SK-N-SH treated with all-trans-retinoic acid at 6 μM for 48 hours (cell line): ENCODE measurements around the gene PRUNE2.

Source experiments
- ATAC-seq: fragments of 200-7000 bp; cut with Tn5 transposase; 3 replicates; pipeline ENCODE4 v1.9.1; 2020; ENCODE audit warnings: mild to moderate bottlenecking, moderate library complexity
- ARNTL ChIP-seq: fragments of 450-650 bp; formaldehyde crosslinking; IDR thresholded peaks from 2 replicates; pipeline ENCODE4 v1.5.0; 2020; ENCODE audit warnings: low read depth, mild to moderate bottlenecking, moderate library complexity, borderline replicate concordance
- CREB5 ChIP-seq: fragments of 250-450 bp; sonication (Bioruptor Pico); IDR thresholded peaks from 2 replicates; pipeline ENCODE4 v1.5.1; 2020; ENCODE audit warnings: low read depth, mild to moderate bottlenecking, moderate library complexity
- CSDC2 ChIP-seq: fragments of 250-450 bp; sonication (Bioruptor Pico); IDR thresholded peaks from 2 replicates; pipeline ENCODE4 v1.5.0; 2020; ENCODE audit warnings: mild to moderate bottlenecking, moderate library complexity
- CSRNP3 ChIP-seq: fragments of 250-450 bp; sonication (Bioruptor Pico); IDR thresholded peaks from 2 replicates; pipeline ENCODE4 v1.5.1; 2021; ENCODE audit warnings: mild to moderate bottlenecking, moderate library complexity
- ESRRG ChIP-seq: fragments of 250-450 bp; sonication (Bioruptor Pico); IDR thresholded peaks from 2 replicates; pipeline ENCODE4 v1.6.1; 2021; ENCODE audit warnings: mild to moderate bottlenecking
- GLIS3 ChIP-seq: fragments of 250-450 bp; sonication (Bioruptor Pico); IDR thresholded peaks from 2 replicates; pipeline ENCODE4 v1.5.0; 2020; ENCODE audit warnings: mild to moderate bottlenecking, moderate library complexity
- ISL1 ChIP-seq: fragments of 250-450 bp; sonication (Bioruptor Pico); IDR thresholded peaks from 2 replicates; pipeline ENCODE4 v2.1.2; 2022; ENCODE audit warnings: mild to moderate bottlenecking, moderate library complexity
- OSR1 ChIP-seq: fragments of 250-450 bp; sonication (Bioruptor Pico); IDR thresholded peaks from 2 replicates; pipeline ENCODE4 v1.8.0; 2022; ENCODE audit warnings: moderate library complexity, mild to moderate bottlenecking, inconsistent platforms
- PATZ1 ChIP-seq: fragments of 250-450 bp; sonication (Bioruptor Pico); IDR thresholded peaks from 2 replicates; pipeline ENCODE4 v1.8.0; 2020; ENCODE audit warnings: mild to moderate bottlenecking, moderate library complexity, borderline replicate concordance
- POU6F1 ChIP-seq: fragments of 250-450 bp; sonication (Bioruptor Pico); IDR thresholded peaks from 2 replicates; pipeline ENCODE4 v1.8.0; 2021; ENCODE audit warnings: low read depth, mild to moderate bottlenecking, moderate library complexity, borderline replicate concordance
- PPARA ChIP-seq: fragments of 250-450 bp; sonication (Bioruptor Pico); IDR thresholded peaks from 2 replicates; pipeline ENCODE4 v1.5.0; 2020; ENCODE audit warnings: mild to moderate bottlenecking, borderline replicate concordance
- RARB ChIP-seq: fragments of 250-450 bp; sonication (Bioruptor Pico); IDR thresholded peaks from 2 replicates; pipeline ENCODE4 v1.8.0; 2021; ENCODE audit warnings: mild to moderate bottlenecking, moderate library complexity
- SNAI2 ChIP-seq: fragments of 250-450 bp; sonication (Bioruptor Pico); IDR thresholded peaks from 2 replicates; pipeline ENCODE4 v1.5.0; 2020; ENCODE audit warnings: mild to moderate bottlenecking, moderate library complexity
- TCF4 ChIP-seq: fragments of 250-450 bp; sonication (Bioruptor Pico); IDR thresholded peaks from 2 replicates; pipeline ENCODE4 v1.8.0; 2021; ENCODE audit warnings: mild to moderate bottlenecking, moderate library complexity, borderline replicate concordance
- TOX ChIP-seq: fragments of 250-450 bp; sonication (Bioruptor Pico); IDR thresholded peaks from 2 replicates; pipeline ENCODE4 v1.8.0; 2021; ENCODE audit warnings: mild to moderate bottlenecking, moderate library complexity, borderline replicate concordance
- ZC3H10 ChIP-seq: fragments of 250-450 bp; sonication (Bioruptor Pico); IDR thresholded peaks from 2 replicates; pipeline ENCODE4 v1.5.1; 2021; ENCODE audit warnings: mild to moderate bottlenecking, moderate library complexity
- ZFP3 ChIP-seq: fragments of 250-450 bp; sonication (Bioruptor Pico); IDR thresholded peaks from 2 replicates; pipeline ENCODE4 v1.5.0; 2020; ENCODE audit warnings: mild to moderate bottlenecking, moderate library complexity
- ZFP30 ChIP-seq: fragments of 450-650 bp; formaldehyde crosslinking; IDR thresholded peaks from 2 replicates; pipeline ENCODE4 v1.5.0; 2022; ENCODE audit warnings: mild to moderate bottlenecking, moderate library complexity
- ZNF565 ChIP-seq: fragments of 450-650 bp; formaldehyde crosslinking; conservative IDR thresholded peaks from 2 replicates; pipeline ENCODE4 v1.5.0; 2020; ENCODE audit warnings: low read depth, mild to moderate bottlenecking, moderate library complexity
- ZNF70 ChIP-seq: fragments of 450-650 bp; formaldehyde crosslinking; IDR thresholded peaks from 2 replicates; pipeline ENCODE4 v1.5.0; 2020; ENCODE audit warnings: mild to moderate bottlenecking, moderate library complexity
- ZNF8 ChIP-seq: fragments of 450-650 bp; formaldehyde crosslinking; IDR thresholded peaks from 2 replicates; pipeline ENCODE4 v1.5.0; 2020; ENCODE audit warnings: mild to moderate bottlenecking, moderate library complexity

The PRUNE2 gene

GRCh38 chr9:76592974-76593347 lies 313.0 kb downstream of the PRUNE2 start:
- no peak for ATAC-seq
- TF ChIP-seq ZNF8 (CRISPR knock-in tag) (no peak), GLIS3 (CRISPR knock-in tag) (no peak), TCF4 (no peak)
- TF ChIP-seq, all 23 proteins: peak for 0

GRCh38 chr9:76592091-76592973 lies 313.6 kb downstream of the PRUNE2 start:
- no peak for TF ChIP-seq GLIS3 (CRISPR knock-in tag)
- TF ChIP-seq TOX (CRISPR knock-in tag): no peak
- TF ChIP-seq CSRNP3 (CRISPR knock-in tag): no peak
- TF ChIP-seq RARB (CRISPR knock-in tag): no peak
- TF ChIP-seq CSDC2 (CRISPR knock-in tag): no peak
- no peak for TF ChIP-seq CREB5 (CRISPR knock-in tag)
- no peak for TF ChIP-seq PATZ1 (CRISPR knock-in tag)
- TF ChIP-seq ISL1 (CRISPR knock-in tag): no peak
- no peak for TF ChIP-seq POU6F1
- TF ChIP-seq TCF4: no peak
- no peak for TF ChIP-seq ESRRG (CRISPR knock-in tag)
- no peak for TF ChIP-seq ZNF565 (CRISPR knock-in tag)
- TF ChIP-seq ZC3H10 (CRISPR knock-in tag): no peak
- no peak for TF ChIP-seq SNAI2
- TF ChIP-seq ZFP30 (CRISPR knock-in tag): no peak
- TF ChIP-seq ARNTL (CRISPR knock-in tag): no peak
- no peak for ATAC-seq

- TF ChIP-seq ZFP3 (CRISPR knock-in tag): no peak
- TF ChIP-seq ZNF8 (CRISPR knock-in tag): no peak
- TF ChIP-seq POU6F1: no peak
- no peak for TF ChIP-seq ARNTL (CRISPR knock-in tag)
- TF ChIP-seq ZC3H10 (CRISPR knock-in tag): no peak
- no peak for TF ChIP-seq ZNF70 (CRISPR knock-in tag)
- no peak for TF ChIP-seq PPARA (CRISPR knock-in tag)
- TF ChIP-seq PATZ1 (CRISPR knock-in tag): no peak
- TF ChIP-seq RARB (CRISPR knock-in tag): no peak
- TF ChIP-seq ZFP30 (CRISPR knock-in tag): no peak
- TF ChIP-seq SNAI2: no peak
- TF ChIP-seq GLIS3 (CRISPR knock-in tag): no peak
- TF ChIP-seq ZNF565 (CRISPR knock-in tag): no peak
- no peak for TF ChIP-seq CREB5 (CRISPR knock-in tag)
- no peak for TF ChIP-seq TCF4
- no peak for TF ChIP-seq OSR1
- TF ChIP-seq, all 23 proteins: peak for 0
- no peak for ATAC-seq
These were observed 314.5 kb downstream of the PRUNE2 start for GRCh38 chr9:76591256-76591950.
